ENCODE measurements around the gene TELO2.

The TELO2 gene

GRCh38 chr16:1452530-1452929 lies 40.6 kb upstream of the TELO2 start:
- no peaks in the 10 kb centered on the region for H3K27me3 ChIP-seq (ENCODE audit: insufficient read depth, low read depth)
- TF ChIP-seq CTCF (conservative IDR thresholded peaks at IDR 0.05; ENCODE audit: low read depth, low read length) = no peak
- no peak overlapping the region for H3K4me3 ChIP-seq (IDR thresholded peaks at IDR 0.05; ENCODE audit: insufficient read depth, low read depth, low read length)
- no peaks in the 10 kb centered on the region for H4K20me1 ChIP-seq (ENCODE audit: insufficient read depth)
- no peak overlapping the region for H3K4me2 ChIP-seq
- no peak overlapping the region for H2AFZ ChIP-seq (ENCODE audit: low read depth)
- no peaks in the 10 kb centered on the region for H3K4me1 ChIP-seq (ENCODE audit: low read depth, poor library complexity, severe bottlenecking)
- H3K9ac ChIP-seq = no peak overlapping the region
- H3K79me2 ChIP-seq (ENCODE audit: insufficient read depth, low read depth) = no peaks in the 10 kb centered on the region
- H3K27ac ChIP-seq = no peak overlapping the region
- H3K36me3 ChIP-seq (ENCODE audit: insufficient read depth) = no peaks in the 10 kb centered on the region

- H3K36me3 ChIP-seq (ENCODE audit: insufficient read depth) = no peaks in the 10 kb centered on the region
- no peaks in the 10 kb centered on the region for H4K20me1 ChIP-seq (ENCODE audit: insufficient read depth)
- H3K27me3 ChIP-seq (ENCODE audit: insufficient read depth, low read depth) = no peaks in the 10 kb centered on the region
- H3K4me2 ChIP-seq = no peak overlapping the region
- no peak overlapping the region for H3K27ac ChIP-seq
- H3K79me2 ChIP-seq (ENCODE audit: insufficient read depth, low read depth) = no peaks in the 10 kb centered on the region
- H2AFZ ChIP-seq (ENCODE audit: low read depth) = no peak overlapping the region
- TF ChIP-seq CTCF (conservative IDR thresholded peaks at IDR 0.05; ENCODE audit: low read depth, low read length) = no peak
- no peak overlapping the region for H3K4me3 ChIP-seq (IDR thresholded peaks at IDR 0.05; ENCODE audit: insufficient read depth, low read depth, low read length)
- H3K4me1 ChIP-seq (ENCODE audit: low read depth, poor library complexity, severe bottlenecking) = no peaks in the 10 kb centered on the region
- H3K9ac ChIP-seq = no peak overlapping the region
Observed at GRCh38 chr16:1453316-1453715, 39.8 kb upstream of the TELO2 start.

GRCh38 chr16:1454561-1454960 lies 38.6 kb upstream of the TELO2 start:
- Histone ChIP-seq H4K20me1 (ENCODE audit: insufficient read depth) (no peaks in the 10 kb centered on the region), H3K36me3 (ENCODE audit: insufficient read depth) (no peaks in the 10 kb centered on the region), H3K9ac (no peak overlapping the region), H3K27ac (no peak overlapping the region), H3K4me2 (no peak overlapping the region), H3K4me1 (ENCODE audit: low read depth, poor library complexity, severe bottlenecking) (no peaks in the 10 kb centered on the region), H3K4me3 (IDR thresholded peaks at IDR 0.05; ENCODE audit: insufficient read depth, low read depth, low read length) (no peak overlapping the region), H2AFZ (ENCODE audit: low read depth) (no peak overlapping the region), H3K79me2 (ENCODE audit: insufficient read depth, low read depth) (no peaks in the 10 kb centered on the region), H3K27me3 (ENCODE audit: insufficient read depth, low read depth) (no peaks in the 10 kb centered on the region)
- TF ChIP-seq CTCF (conservative IDR thresholded peaks at IDR 0.05; ENCODE audit: low read depth, low read length) = no peak

GRCh38 chr16:1455190-1456171 lies 37.7 kb upstream of the TELO2 start:
- no peak overlapping the region for H3K4me2 ChIP-seq
- TF ChIP-seq CTCF (conservative IDR thresholded peaks at IDR 0.05; ENCODE audit: low read depth, low read length) = no peak
- H3K9ac ChIP-seq = no peak overlapping the region
- H3K4me1 ChIP-seq (ENCODE audit: low read depth, poor library complexity, severe bottlenecking) = no peaks in the 10 kb centered on the region
- no peak overlapping the region for H3K27ac ChIP-seq
- no peak overlapping the region for H3K4me3 ChIP-seq (IDR thresholded peaks at IDR 0.05; ENCODE audit: insufficient read depth, low read depth, low read length)
- H3K79me2 ChIP-seq (ENCODE audit: insufficient read depth, low read depth) = no peaks in the 10 kb centered on the region
- H2AFZ ChIP-seq (ENCODE audit: low read depth) = no peak overlapping the region
- no peaks in the 10 kb centered on the region for H4K20me1 ChIP-seq (ENCODE audit: insufficient read depth)
- H3K27me3 ChIP-seq (ENCODE audit: insufficient read depth, low read depth) = no peaks in the 10 kb centered on the region
- H3K36me3 ChIP-seq (ENCODE audit: insufficient read depth) = no peaks in the 10 kb centered on the region
